KMS-11 (cell line): ENCODE results near the gene GNAO1.

Experiments used
- H2AFZ ChIP-seq: fragments of 200-600 bp; sonication (generic); 2 replicates; pipeline ENCODE4 v1.6.1; 2016; ENCODE audit warnings: antibody characterized with exemption, mixed run types, low read depth
- H3K27ac ChIP-seq: fragments of 200-600 bp; sonication (generic); 2 replicates; pipeline ENCODE4 v1.6.1; 2016; ENCODE audit warnings: mild to moderate bottlenecking, mixed run types
- H3K27me3 ChIP-seq: fragments of 200-600 bp; sonication (generic); 2 replicates; pipeline ENCODE4 v1.6.1; 2017; ENCODE audit warnings: mild to moderate bottlenecking, low read depth, mixed run types, moderate library complexity; ENCODE audit not compliant: insufficient read depth
- H3K36me3 ChIP-seq: fragments of 200-600 bp; sonication (generic); 2 replicates; pipeline ENCODE4 v1.6.1; 2017; ENCODE audit warnings: mild to moderate bottlenecking, mixed run types; ENCODE audit not compliant: insufficient read depth
- H3K4me1 ChIP-seq: fragments of 200-600 bp; sonication (generic); 2 replicates; pipeline ENCODE4 v1.6.1; 2016; ENCODE audit warnings: mild to moderate bottlenecking, low read depth, mixed run types; ENCODE audit not compliant: poor library complexity, severe bottlenecking
- H3K4me2 ChIP-seq: fragments of 200-600 bp; sonication (generic); 2 replicates; pipeline ENCODE4 v1.7.0; 2016; ENCODE audit warnings: mild to moderate bottlenecking, mixed run types
- H3K4me3 ChIP-seq: fragments of 200-600 bp; sonication (generic); IDR thresholded peaks from 2 replicates; pipeline ENCODE4 v1.6.1; 2017; ENCODE audit warnings: low read depth, low read length, mixed read lengths; ENCODE audit not compliant: insufficient read depth
- H3K79me2 ChIP-seq: fragments of 200-600 bp; sonication (generic); 2 replicates; pipeline ENCODE4 v1.6.1; 2016; ENCODE audit warnings: low read depth, mixed run types; ENCODE audit not compliant: insufficient read depth
- H3K9ac ChIP-seq: fragments of 200-600 bp; sonication (generic); 2 replicates; pipeline ENCODE4 v1.6.1; 2016; ENCODE audit warnings: mild to moderate bottlenecking, mixed run types
- H4K20me1 ChIP-seq: fragments of 200-600 bp; sonication (generic); 2 replicates; pipeline ENCODE4 v1.6.1; 2016; ENCODE audit warnings: mild to moderate bottlenecking, mixed run types; ENCODE audit not compliant: insufficient read depth
- CTCF ChIP-seq: fragments of 200-600 bp; sonication (generic); conservative IDR thresholded peaks from 2 replicates; pipeline ENCODE4 v1.6.1; 2017; ENCODE audit warnings: low read depth, mild to moderate bottlenecking, antibody characterized with exemption, low read length, moderate library complexity, mixed read lengths

Gene GNAO1

GRCh38 chr16:56257666-56258342 lies 66.5 kb downstream of the GNAO1 start:
- H3K4me2 ChIP-seq: no peak overlapping the region
- no peak overlapping the region for H2AFZ ChIP-seq
- H3K36me3 ChIP-seq: no peaks in the 10 kb centered on the region
- H4K20me1 ChIP-seq: no peaks in the 10 kb centered on the region
- no peaks in the 10 kb centered on the region for H3K79me2 ChIP-seq
- TF ChIP-seq CTCF: no peak
- no peaks in the 10 kb centered on the region for H3K4me1 ChIP-seq
- H3K4me3 ChIP-seq: no peak overlapping the region
- H3K27ac ChIP-seq: no peak overlapping the region
- H3K9ac ChIP-seq: no peak overlapping the region
- no peaks in the 10 kb centered on the region for H3K27me3 ChIP-seq

- Histone ChIP-seq H3K36me3 (no peaks in the 10 kb centered on the region), H3K27me3 (no peaks in the 10 kb centered on the region), H3K27ac (no peak overlapping the region), H3K4me1 (no peaks in the 10 kb centered on the region), H4K20me1 (no peaks in the 10 kb centered on the region), H2AFZ (no peak overlapping the region), H3K79me2 (no peaks in the 10 kb centered on the region), H3K4me2 (no peak overlapping the region), H3K9ac (no peak overlapping the region), H3K4me3 (no peak overlapping the region)
- TF ChIP-seq CTCF: no peak
Observed at GRCh38 chr16:56258508-56259424, 67.5 kb downstream of the GNAO1 start.

- no peak overlapping the region for H3K27ac ChIP-seq
- H2AFZ ChIP-seq: no peak overlapping the region
- H3K36me3 ChIP-seq: no peaks in the 10 kb centered on the region
- H3K4me2 ChIP-seq: no peak overlapping the region
- H4K20me1 ChIP-seq: no peaks in the 10 kb centered on the region
- H3K4me1 ChIP-seq: no peaks in the 10 kb centered on the region
- no peaks in the 10 kb centered on the region for H3K27me3 ChIP-seq
- TF ChIP-seq CTCF: no peak
- H3K4me3 ChIP-seq: no peak overlapping the region
- no peaks in the 10 kb centered on the region for H3K79me2 ChIP-seq
- no peak overlapping the region for H3K9ac ChIP-seq
Observed at GRCh38 chr16:56259425-56259779, 68.1 kb downstream of the GNAO1 start.

- no peak for TF ChIP-seq CTCF
- Histone ChIP-seq H3K4me2 (no peak overlapping the region), H3K4me3 (no peak overlapping the region), H3K27ac (no peak overlapping the region), H3K27me3 (no peaks in the 10 kb centered on the region), H3K4me1 (no peaks in the 10 kb centered on the region), H3K9ac (no peak overlapping the region), H3K79me2 (no peaks in the 10 kb centered on the region), H2AFZ (no peak overlapping the region), H4K20me1 (no peaks in the 10 kb centered on the region), H3K36me3 (no peaks in the 10 kb centered on the region)
Observed at GRCh38 chr16:56260378-56261160, 69.3 kb downstream of the GNAO1 start.
